Panc1 (cell line): ENCODE results near the gene ATR. TPM values are rescaled to one million over a fixed set of nuclear protein-coding genes. Genes with fewer than 3 reads are reported as not detected.

Experiments used
- ATAC-seq: fragments of 200-7000 bp; cut with Tn5 transposase; 2 replicates; pipeline ENCODE4 v1.9.1; 2020; ENCODE audit warnings: mild to moderate bottlenecking, moderate library complexity
- BruUV-seq: library from RNA; stranded (reverse); fragments of 400-500 nt; replicated peaks from 2 replicates; lab custom pipeline; 2021; lab: Mats Ljungman, UMichigan
- CTCF ChIA-PET: fragments of 300-600 bp; sonication (Branson Sonifier 250); formaldehyde crosslinking; loops from one replicate; lab custom pipeline; 2022; ENCODE audit warnings: antibody characterized with exemption; lab: Charles Lee
- POLR2A ChIA-PET: fragments of 300-600 bp; sonication (Branson Sonifier 250); formaldehyde crosslinking; loops from one replicate; lab custom pipeline; 2022; ENCODE audit warnings: antibody characterized with exemption; lab: Charles Lee
- DNase-seq: peaks from one replicate; pipeline ENCODE4 v3.0.0-alpha.2; 2010; ENCODE audit warnings: low read depth, low spot score
- H3K27ac ChIP-seq: 2 replicates; pipeline ENCODE4 v1.5.1; 2011; ENCODE audit warnings: mild to moderate bottlenecking, low read length, inconsistent platforms
- H3K27me3 ChIP-seq: fragments of 200-500 bp; sonication (Bioruptor generic); 2 replicates; pipeline ENCODE4 v1.6.0; 2014; ENCODE audit warnings: low read length, inconsistent platforms; ENCODE audit not compliant: control insufficient read depth, insufficient read depth
- H3K36me3 ChIP-seq: fragments of 200-500 bp; sonication (Bioruptor generic); 2 replicates; pipeline ENCODE4 v1.5.1; 2014; ENCODE audit warnings: inconsistent platforms, mild to moderate bottlenecking, low read length, moderate library complexity; ENCODE audit not compliant: control insufficient read depth, insufficient read depth
- H3K4me1 ChIP-seq: 2 replicates; pipeline ENCODE4 v1.5.1; 2011; ENCODE audit warnings: inconsistent platforms, mild to moderate bottlenecking, low read length, moderate library complexity; ENCODE audit not compliant: control insufficient read depth, insufficient read depth
- H3K4me3 ChIP-seq, 2 experiments: 2 replicates each; pipeline ENCODE4 v1.5.1; 2011 to 2012; ENCODE audit warnings: low read depth in 2 of 2, low read length in 2 of 2, mild to moderate bottlenecking in 2 of 2, inconsistent platforms in 1 of 2, moderate library complexity in 1 of 2
- H3K9me3 ChIP-seq: fragments of 200-500 bp; sonication (Bioruptor generic); 2 replicates; pipeline ENCODE4 v1.5.1; 2014; ENCODE audit warnings: low read depth, mild to moderate bottlenecking, inconsistent platforms, low read length, moderate library complexity; ENCODE audit not compliant: control insufficient read depth, insufficient read depth
- CTCF ChIP-seq: fragments of 450-650 bp; IDR thresholded peaks from 2 replicates; pipeline ENCODE4 v1.5.1; 2017; ENCODE audit warnings: mild to moderate bottlenecking
- POLR2AphosphoS5 ChIP-seq: IDR thresholded peaks from 2 replicates; pipeline ENCODE4 v1.6.1; 2012; ENCODE audit warnings: mild to moderate bottlenecking, low read depth, low read length, moderate library complexity
- REST ChIP-seq, 2 experiments: IDR thresholded peaks; 2 replicates each; pipeline ENCODE4 v1.6.1; 2011 to 2012; ENCODE audit warnings: low read depth in 2 of 2, control low read depth in 1 of 2, low read length in 1 of 2, mild to moderate bottlenecking in 1 of 2, moderate library complexity in 1 of 2; ENCODE audit not compliant: insufficient read depth in 1 of 2
- SIN3A ChIP-seq: IDR thresholded peaks from 2 replicates; pipeline ENCODE4 v1.6.1; 2012; ENCODE audit warnings: low read depth, mild to moderate bottlenecking, low read length, moderate library complexity, borderline replicate concordance; ENCODE audit not compliant: insufficient read depth
- TCF7L2 ChIP-seq: IDR thresholded peaks from 2 replicates; pipeline ENCODE4 v1.6.1; 2011; ENCODE audit warnings: mild to moderate bottlenecking, low read depth, low read length, inconsistent platforms
- in situ Hi-C: cut with HindIII; loops from 2 replicates; pipeline ENCODE4 v1.10.0; 2016; ENCODE audit warnings: low sequenced_read_pairs, low pct_unique_long_range_greater_than_20kb
- intact Hi-C: fragments of 100-400 bp; cut with micrococcal nuclease; formaldehyde crosslinking; loops from one replicate; pipeline ENCODE4 v1.10.0; 2022; ENCODE audit not compliant: unreplicated experiment
- total RNA-seq: library from RNA; stranded (reverse); gene quantifications from one replicate; pipeline ENCODE4 v1.2.1, GENCODE V29; 2021; ENCODE audit not compliant: unreplicated experiment

ATR gene
- total RNA-seq, 1 experiment from 2014 or later: 38.6 TPM

- Histone ChIP-seq H3K36me3 (peaks cover 9% of the 10 kb centered on the region), H3K4me1 (no peaks in the 10 kb centered on the region), H3K4me3 (no peak overlapping the region), H3K9me3 (no peaks in the 10 kb centered on the region), H3K27me3 (no peaks in the 10 kb centered on the region), H3K27ac (no peak overlapping the region)
- CTCF ChIA-PET: no interaction called here
- in situ Hi-C loops: no loop called here
- DNase-seq (no peak), ATAC-seq (no peak)
- intact Hi-C loops: no loop called here
- TF ChIP-seq TCF7L2: no peak
- TF ChIP-seq SIN3A: no peak
- TF ChIP-seq POLR2AphosphoS5: no peak
- TF ChIP-seq CTCF: no peak
- TF ChIP-seq REST (IDR thresholded peaks at IDR 0.05; ENCODE audit: insufficient read depth in 1 of 2, low read depth in 2 of 2, low read length in 1 of 2): no peak
- BruUV-seq: no TSS peak
- POLR2A ChIA-PET: no interaction called here
These were observed 153.8 kb downstream of the ATR start for GRCh38 chr3:142424754-142425153.

GRCh38 chr3:142418926-142419592 is 159.5 kb downstream of the ATR start:
- in situ Hi-C loops: no loop called here
- H3K27ac ChIP-seq: no peak overlapping the region
- ATAC-seq (no peak), DNase-seq (no peak)
- H3K36me3 ChIP-seq: peaks cover 18% of the 10 kb centered on the region
- H3K4me1 ChIP-seq: no peaks in the 10 kb centered on the region
- CTCF ChIA-PET: no interaction called here
- intact Hi-C loops: no loop called here
- no peak for TF ChIP-seq REST (IDR thresholded peaks at IDR 0.05; ENCODE audit: insufficient read depth in 1 of 2, low read depth in 2 of 2, low read length in 1 of 2)
- TF ChIP-seq TCF7L2: no peak
- TF ChIP-seq SIN3A: no peak
- no peak for TF ChIP-seq POLR2AphosphoS5
- no peak for TF ChIP-seq CTCF
- no peaks in the 10 kb centered on the region for H3K9me3 ChIP-seq
- no peaks in the 10 kb centered on the region for H3K27me3 ChIP-seq
- BruUV-seq: no TSS peak
- H3K4me3 ChIP-seq: no peak overlapping the region
- POLR2A ChIA-PET: no interaction called here
